ENCODE results near the gene RABEP2. TPM values are rescaled to one million over a fixed set of nuclear protein-coding genes. Genes with fewer than 3 reads are reported as not detected.
"Not testable (repeated sequence)": the region's sequence is repeated elsewhere in the genome, so short reads cannot be mapped to it uniquely, and the experiment has no call there.

The RABEP2 gene
- total RNA-seq, 4 donors from 2014 or later, result 70.6 to 394 (median 120) TPM

GRCh38 chr16:28950648-28951409 lies 25.8 kb upstream of the RABEP2 start, which contains the start of gene NFATC2IP:
NFATC2IP (plus strand) TSS chr16:28950937; CDS start chr16:28951012, 75 bp downstream.
- Histone ChIP-seq H3K27ac (peak within 1 kb of the TSS; percentile 79 to 87 (median 84)), H3K27me3 (no peaks in the 10 kb centered on the region), H3K36me3 (peaks cover 0 to 30% (median 0%) of the 10 kb centered on the region in 3 donors), H3K4me3 (peak within 1 kb of the TSS; percentile 65 to 87 (median 79)), H3K9me3 (no peaks in the 10 kb centered on the region), H3K4me1 (peaks cover 0 to 23% (median 9%) of the 10 kb centered on the region in 4 donors)
- peak; percentile 100 for DNase-seq
- TF ChIP-seq, protein P1, sequence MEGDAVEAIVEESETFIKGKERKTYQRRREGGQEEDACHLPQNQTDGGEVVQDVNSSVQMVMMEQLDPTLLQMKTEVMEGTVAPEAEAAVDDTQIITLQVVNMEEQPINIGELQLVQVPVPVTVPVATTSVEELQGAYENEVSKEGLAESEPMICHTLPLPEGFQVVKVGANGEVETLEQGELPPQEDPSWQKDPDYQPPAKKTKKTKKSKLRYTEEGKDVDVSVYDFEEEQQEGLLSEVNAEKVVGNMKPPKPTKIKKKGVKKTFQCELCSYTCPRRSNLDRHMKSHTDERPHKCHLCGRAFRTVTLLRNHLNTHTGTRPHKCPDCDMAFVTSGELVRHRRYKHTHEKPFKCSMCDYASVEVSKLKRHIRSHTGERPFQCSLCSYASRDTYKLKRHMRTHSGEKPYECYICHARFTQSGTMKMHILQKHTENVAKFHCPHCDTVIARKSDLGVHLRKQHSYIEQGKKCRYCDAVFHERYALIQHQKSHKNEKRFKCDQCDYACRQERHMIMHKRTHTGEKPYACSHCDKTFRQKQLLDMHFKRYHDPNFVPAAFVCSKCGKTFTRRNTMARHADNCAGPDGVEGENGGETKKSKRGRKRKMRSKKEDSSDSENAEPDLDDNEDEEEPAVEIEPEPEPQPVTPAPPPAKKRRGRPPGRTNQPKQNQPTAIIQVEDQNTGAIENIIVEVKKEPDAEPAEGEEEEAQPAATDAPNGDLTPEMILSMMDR (IDR thresholded peaks at IDR 0.05), result no peak
- TF ChIP-seq POLR2A (IDR thresholded peaks at IDR 0.05), result peak; percentile 56 to 67

DNA sequence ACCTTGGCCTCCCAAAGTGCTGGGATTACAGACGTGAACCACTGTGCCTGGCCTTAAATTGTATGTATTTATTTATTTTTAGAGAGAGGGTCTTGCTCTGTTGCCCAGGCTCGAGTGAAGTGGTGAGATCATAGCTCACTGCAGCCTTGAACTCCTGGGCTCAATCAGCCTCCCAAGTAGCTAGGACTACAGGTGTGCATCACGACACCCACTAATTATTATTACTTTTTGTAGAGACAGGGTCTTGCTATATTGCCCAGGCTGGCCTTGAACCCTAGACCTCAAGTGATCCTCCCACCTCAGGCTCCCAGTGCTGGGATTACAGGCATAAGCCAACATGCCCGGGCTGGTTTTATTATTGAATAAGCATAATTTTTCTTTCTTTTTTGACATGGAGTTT lies 21.6 kb upstream of the RABEP2 start:
- Histone ChIP-seq H3K36me3 (no peaks in the 10 kb centered on the region), H3K4me1 (peaks cover 0 to 22% (median 5%) of the 10 kb centered on the region in 4 donors), H3K27ac (no peak overlapping the region), H3K9me3 (no peaks in the 10 kb centered on the region), H3K4me3 (no peak overlapping the region), H3K27me3 (no peaks in the 10 kb centered on the region)
- DNase-seq, result no peak
- TF ChIP-seq, protein P1 (IDR thresholded peaks at IDR 0.05), result no peak
- TF ChIP-seq POLR2A (IDR thresholded peaks at IDR 0.05), result no peak

- Histone ChIP-seq H3K4me3 (no peak overlapping the region), H3K27ac (no peak overlapping the region), H3K4me1 (peaks cover 0 to 16% (median 2%) of the 10 kb centered on the region in 4 donors), H3K36me3 (no peaks in the 10 kb centered on the region), H3K9me3 (no peaks in the 10 kb centered on the region), H3K27me3 (no peaks in the 10 kb centered on the region)
- TF ChIP-seq, protein P1 (IDR thresholded peaks at IDR 0.05), result no peak
- TF ChIP-seq POLR2A (IDR thresholded peaks at IDR 0.05), result no peak
- no peak for DNase-seq
These were observed 18.2 kb upstream of the RABEP2 start for GRCh38 chr16:28943281-28943680.

GRCh38 chr16:28939825-28940224 lies 14.8 kb upstream of the RABEP2 start:
- not testable (repeated sequence) for H3K27ac ChIP-seq, H3K36me3 ChIP-seq, H3K9me3 ChIP-seq, DNase-seq, H3K4me1 ChIP-seq, H3K4me3 ChIP-seq, H3K27me3 ChIP-seq

DNA sequence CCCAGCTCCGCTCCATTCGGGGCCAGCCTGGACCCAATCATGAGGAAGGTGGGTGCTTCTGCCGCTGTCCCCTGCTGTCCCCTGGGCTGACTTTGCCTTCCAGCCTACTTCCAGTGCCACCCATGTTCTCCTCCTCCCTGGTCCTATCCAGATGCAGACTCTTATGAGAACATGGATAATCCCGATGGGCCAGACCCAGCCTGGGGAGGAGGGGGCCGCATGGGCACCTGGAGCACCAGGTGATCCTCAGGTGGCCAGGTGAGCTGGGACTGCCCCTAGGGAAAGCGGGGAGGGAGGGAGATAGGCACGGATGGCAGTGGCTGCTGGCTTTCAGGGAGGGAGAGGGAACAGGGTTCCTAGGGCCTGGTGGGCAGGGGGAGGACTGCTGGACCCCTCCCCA lies 13.7 kb upstream of the RABEP2 start:
- no peak for DNase-seq
- Histone ChIP-seq H3K27ac (no peak overlapping the region), H3K36me3 (no peaks in the 10 kb centered on the region), H3K9me3 (no peaks in the 10 kb centered on the region), H3K27me3 (no peaks in the 10 kb centered on the region), H3K4me3 (no peak overlapping the region), H3K4me1 (peaks cover 0 to 11% (median 0%) of the 10 kb centered on the region in 4 donors)
- TF ChIP-seq, protein P1 (IDR thresholded peaks at IDR 0.05), result no peak
- TF ChIP-seq POLR2A (IDR thresholded peaks at IDR 0.05), result no peak

GRCh38 chr16:28937222-28937876 lies 12.3 kb upstream of the RABEP2 start:
- no peaks in the 10 kb centered on the region for H3K27me3 ChIP-seq
- H3K9me3 ChIP-seq, result no peaks in the 10 kb centered on the region
- H3K36me3 ChIP-seq, result no peaks in the 10 kb centered on the region
- H3K27ac ChIP-seq, result no peak overlapping the region
- no peak for DNase-seq
- peaks cover 0 to 12% (median 0%) of the 10 kb centered on the region in 4 donors for H3K4me1 ChIP-seq
- H3K4me3 ChIP-seq, result no peak overlapping the region
- no peak for TF ChIP-seq POLR2A (IDR thresholded peaks at IDR 0.05)
- TF ChIP-seq, protein P1 (IDR thresholded peaks at IDR 0.05), result no peak
